Measurements from ENCODE around the gene SCGB2A2.

GRCh38 chr11:62273284-62273683 is 3.3 kb downstream of the SCGB2A2 start:
- no peak for TF ChIP-seq CTCF (tag by site-specific recombination; IDR thresholded peaks at IDR 0.05)
- no peak for TF ChIP-seq ZBTB10 (tag by site-specific recombination; IDR thresholded peaks at IDR 0.05)
- no peak for TF ChIP-seq ZNF621 (tag by site-specific recombination; IDR thresholded peaks at IDR 0.05)
- TF ChIP-seq GLIS2 (tag by site-specific recombination; IDR thresholded peaks at IDR 0.05): no peak
- TF ChIP-seq ZNF133 (tag by site-specific recombination; IDR thresholded peaks at IDR 0.05): no peak
- no peak for TF ChIP-seq ZNF146 (tag by site-specific recombination; IDR thresholded peaks at IDR 0.05)
